ENCODE results near the gene PALM3.

PALM3 gene, protein sequence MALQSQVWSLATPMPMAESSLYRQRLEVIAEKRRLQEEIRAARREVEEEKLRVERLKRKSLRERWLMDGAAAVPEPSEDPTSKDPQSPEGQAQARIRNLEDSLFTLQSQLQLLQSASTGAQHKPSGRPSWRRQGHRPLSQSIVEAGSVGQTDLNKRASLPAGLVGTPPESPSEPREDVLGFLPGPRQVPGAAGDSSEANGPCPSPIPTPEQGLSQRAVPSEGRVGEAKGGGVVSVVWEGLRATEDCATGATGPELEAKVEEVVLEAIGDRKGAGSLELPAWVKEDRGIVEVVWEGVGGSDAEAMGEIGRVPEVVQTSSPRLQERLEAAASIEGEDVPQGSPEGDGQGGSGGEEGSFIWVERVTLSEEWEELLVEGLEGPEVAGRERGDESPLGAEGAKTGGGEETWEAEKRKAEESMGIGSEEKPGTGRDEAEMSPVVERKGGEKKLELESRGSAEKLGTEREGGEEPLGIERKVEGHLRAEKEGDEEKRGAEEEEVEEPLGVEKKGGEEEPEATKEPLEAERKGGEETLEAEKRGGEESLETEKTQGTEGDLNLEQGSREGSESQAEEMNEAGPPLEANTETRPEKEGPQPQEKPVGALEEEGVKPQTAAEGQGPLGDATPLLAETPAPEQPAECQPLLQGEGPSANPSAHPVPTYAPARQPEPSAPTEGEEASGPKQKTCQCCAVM

DNA sequence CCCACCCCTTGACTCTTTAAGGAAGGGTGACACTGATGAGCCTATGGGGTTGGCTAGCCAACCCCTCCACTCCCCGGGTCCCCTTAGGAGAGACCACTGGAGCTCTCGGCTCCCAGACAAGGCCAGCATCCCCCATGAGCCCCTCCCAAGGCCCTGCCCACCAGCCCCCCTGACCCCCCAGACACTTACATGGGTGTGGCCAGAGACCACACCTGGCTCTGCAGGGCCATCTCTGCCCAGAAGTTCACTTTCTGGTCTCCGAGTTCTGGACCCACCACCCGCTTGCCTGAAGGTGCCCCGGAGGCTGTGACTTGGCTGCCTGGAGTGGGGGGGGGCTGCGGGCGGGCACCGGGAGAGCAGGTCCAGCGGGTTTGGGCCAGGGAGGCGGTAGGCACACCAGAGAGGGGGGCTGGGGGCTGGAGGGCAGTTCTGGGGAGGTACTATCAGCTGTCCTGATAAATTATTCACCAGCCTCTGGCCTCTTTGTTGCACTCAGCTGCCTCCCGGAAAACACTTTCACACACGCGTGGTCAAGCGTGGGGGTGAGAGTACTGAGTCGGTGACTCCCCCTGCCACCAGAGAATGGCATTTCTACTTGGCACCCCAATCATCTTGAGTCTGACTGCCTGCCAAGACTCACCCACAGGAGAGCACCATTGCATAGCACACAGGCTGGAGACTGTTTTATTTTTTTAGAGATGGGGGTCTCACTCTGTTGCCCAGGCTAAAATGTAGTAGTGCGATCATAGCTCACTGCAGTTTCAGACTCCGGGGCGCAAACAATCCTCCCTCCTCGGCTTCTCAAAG lies at the start of gene PALM3:
TSS of gene PALM3 (minus strand) at position 326 of the 807 bp plus-strand sequence. CDS start at position 230, 96 bp downstream.
- Histone ChIP-seq H3K4me2 (peak within 1 kb of the TSS; percentile 17; the same call in 1 of the 2 replicates), H3K27ac (no peak within 1 kb of the TSS)

DNA sequence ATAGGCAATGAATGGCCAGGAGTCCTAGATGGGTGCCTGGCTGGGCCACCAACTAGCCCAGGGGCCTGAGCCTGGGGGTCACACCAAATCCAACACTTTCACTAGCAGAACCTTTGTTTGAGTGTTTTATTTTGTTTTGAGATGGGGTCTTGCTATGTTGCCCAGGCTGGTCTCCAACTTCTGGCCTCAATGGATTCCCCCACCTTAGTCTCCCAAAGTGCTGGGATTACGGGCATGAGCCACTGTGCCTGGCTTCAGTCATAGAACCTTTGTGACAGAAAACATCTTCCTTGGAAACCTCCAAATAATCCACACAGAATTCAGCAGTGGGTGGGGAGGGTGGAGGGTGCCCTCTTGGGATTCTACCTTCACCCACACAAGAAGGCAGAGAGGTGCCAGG lies 49.6 kb upstream of the PALM3 start:
- H3K36me3 ChIP-seq: peaks cover 11% of the 10 kb centered on the region; the same call in 1 of the 2 replicates
- H3K27ac ChIP-seq: no peak overlapping the region
- peaks cover 42% of the 10 kb centered on the region for H3K4me1 ChIP-seq
- no peaks in the 10 kb centered on the region for H3K27me3 ChIP-seq
- no peak overlapping the region for H3K9ac ChIP-seq
- H4K20me1 ChIP-seq: peaks cover 54% of the 10 kb centered on the region
- no peak overlapping the region for H3K4me3 ChIP-seq
- H3K9me3 ChIP-seq: no peaks in the 10 kb centered on the region
- no peak overlapping the region for H3K4me2 ChIP-seq
- TF ChIP-seq Cebpa-rat (IDR thresholded peaks at IDR 0.05): no peak

More for the DNA sequence above, at the start of gene PALM3:
- H3K9ac ChIP-seq: no peak within 1 kb of the TSS
- no peak for TF ChIP-seq Cebpa-rat (IDR thresholded peaks at IDR 0.05)
- no peaks in the 10 kb centered on the region for H4K20me1 ChIP-seq
- peaks cover 22% of the 10 kb centered on the region for H3K27me3 ChIP-seq
- H3K4me1 ChIP-seq: peaks cover 18% of the 10 kb centered on the region
- no peak within 1 kb of the TSS for H3K4me3 ChIP-seq
- no peaks in the 10 kb centered on the region for H3K36me3 ChIP-seq
- no peaks in the 10 kb centered on the region for H3K9me3 ChIP-seq

DNA sequence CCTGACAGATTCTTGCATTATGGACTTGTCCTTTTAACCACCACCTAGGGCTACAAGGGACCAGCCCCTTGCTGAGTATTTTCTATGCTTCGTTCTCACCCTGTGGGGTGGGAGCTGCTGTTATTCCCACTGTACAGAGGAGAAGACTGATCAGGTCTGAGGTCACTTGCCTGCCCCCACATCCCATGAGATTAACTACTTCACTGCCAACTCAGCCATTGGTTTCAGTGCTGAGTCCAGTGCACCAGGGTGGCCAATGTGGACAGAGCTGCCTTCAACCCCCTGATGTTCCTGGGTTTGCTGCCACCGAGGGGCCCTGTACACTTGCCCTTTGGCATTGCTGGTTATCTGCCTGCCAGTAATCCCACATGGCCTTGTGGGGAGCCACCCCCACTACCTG lies 48.8 kb upstream of the PALM3 start:
- no peaks in the 10 kb centered on the region for H3K27me3 ChIP-seq
- H4K20me1 ChIP-seq: peaks cover 45% of the 10 kb centered on the region
- H3K27ac ChIP-seq: no peak overlapping the region
- TF ChIP-seq Cebpa-rat (IDR thresholded peaks at IDR 0.05): no peak
- H3K9ac ChIP-seq: no peak overlapping the region
- H3K9me3 ChIP-seq: no peaks in the 10 kb centered on the region
- H3K4me3 ChIP-seq: no peak overlapping the region
- no peak overlapping the region for H3K4me2 ChIP-seq
- peaks cover 34% of the 10 kb centered on the region for H3K4me1 ChIP-seq
- H3K36me3 ChIP-seq: peaks cover 19% of the 10 kb centered on the region

DNA sequence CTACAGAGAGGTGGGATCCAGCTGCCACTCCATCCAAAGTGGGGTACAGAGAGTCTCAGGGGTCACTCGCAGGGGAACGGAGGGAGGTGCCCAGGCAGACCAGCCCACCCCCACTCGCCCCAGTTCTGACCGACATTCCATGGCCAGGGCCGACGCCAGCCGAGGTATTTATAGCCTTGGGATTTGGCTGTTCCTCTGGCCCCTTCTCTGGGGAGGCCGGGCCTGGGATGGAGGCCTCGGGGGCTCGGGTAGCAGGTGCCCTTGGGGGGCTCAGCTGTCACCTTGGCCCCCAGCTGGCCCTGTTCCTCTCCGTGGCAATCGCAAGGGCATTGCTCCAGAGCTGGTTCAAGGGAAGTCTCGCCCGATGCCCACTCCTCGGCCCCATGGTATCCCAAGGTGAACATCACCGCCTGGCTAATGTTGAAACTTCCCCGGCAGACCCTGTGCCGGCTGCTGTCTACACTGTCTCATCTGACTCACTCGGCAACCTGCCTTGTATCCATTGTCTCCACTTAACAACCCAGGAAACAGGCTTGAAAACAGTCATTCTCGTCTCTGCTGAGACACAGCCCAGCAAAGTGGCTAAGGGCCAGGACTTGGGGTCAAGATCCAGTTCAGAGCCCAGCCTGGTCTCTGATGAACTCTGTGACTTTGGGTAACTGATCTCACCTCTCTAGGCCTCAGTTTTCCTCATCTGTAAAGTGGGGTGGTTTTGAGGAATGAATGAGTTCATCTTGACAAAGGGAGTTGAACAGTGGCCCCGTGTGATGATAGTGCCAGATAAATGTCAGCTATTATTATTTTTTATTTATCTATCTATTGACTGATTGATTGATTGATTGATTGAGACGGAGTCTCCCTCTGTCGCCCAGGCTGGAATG lies 45.9 kb upstream of the PALM3 start:
- no peak for TF ChIP-seq Cebpa-rat (IDR thresholded peaks at IDR 0.05)
- Histone ChIP-seq H3K4me1 (peaks cover 7% of the 10 kb centered on the region), H3K9ac (no peak overlapping the region), H3K4me3 (no peak overlapping the region), H4K20me1 (peaks cover 21% of the 10 kb centered on the region), H3K9me3 (no peaks in the 10 kb centered on the region), H3K27ac (no peak overlapping the region), H3K36me3 (peaks cover 40% of the 10 kb centered on the region), H3K27me3 (no peaks in the 10 kb centered on the region), H3K4me2 (no peak overlapping the region)

DNA sequence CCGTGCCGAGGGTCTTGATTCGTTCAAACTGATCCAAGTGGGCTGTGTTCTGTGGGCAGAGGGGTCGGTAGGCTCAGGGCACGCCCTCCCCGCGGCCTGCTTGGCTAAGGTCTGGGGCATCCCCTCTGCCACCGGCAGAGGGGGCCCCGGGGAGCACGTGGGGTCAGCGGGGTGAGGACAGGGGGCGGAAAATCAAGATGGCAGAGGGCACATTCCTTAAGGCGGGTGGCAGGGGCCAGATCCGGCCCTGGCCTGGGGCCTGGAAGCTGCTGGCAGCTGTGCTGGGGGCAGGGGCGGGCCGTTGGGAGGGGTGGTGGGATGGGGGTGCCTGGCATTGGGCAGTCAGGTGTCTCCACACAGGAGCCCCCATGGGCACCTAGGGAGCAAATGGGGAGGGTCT lies 45.0 kb upstream of the PALM3 start:
- no peak overlapping the region for H3K27ac ChIP-seq
- no peak for TF ChIP-seq Cebpa-rat (IDR thresholded peaks at IDR 0.05)
- no peaks in the 10 kb centered on the region for H3K27me3 ChIP-seq
- peaks cover 14% of the 10 kb centered on the region; the same call in 1 of the 2 replicates for H4K20me1 ChIP-seq
- H3K4me3 ChIP-seq: no peak overlapping the region
- H3K9ac ChIP-seq: no peak overlapping the region
- H3K4me1 ChIP-seq: no peaks in the 10 kb centered on the region; the same call in 1 of the 2 replicates
- H3K36me3 ChIP-seq: peaks cover 50% of the 10 kb centered on the region
- H3K4me2 ChIP-seq: no peak overlapping the region
- H3K9me3 ChIP-seq: no peaks in the 10 kb centered on the region

DNA sequence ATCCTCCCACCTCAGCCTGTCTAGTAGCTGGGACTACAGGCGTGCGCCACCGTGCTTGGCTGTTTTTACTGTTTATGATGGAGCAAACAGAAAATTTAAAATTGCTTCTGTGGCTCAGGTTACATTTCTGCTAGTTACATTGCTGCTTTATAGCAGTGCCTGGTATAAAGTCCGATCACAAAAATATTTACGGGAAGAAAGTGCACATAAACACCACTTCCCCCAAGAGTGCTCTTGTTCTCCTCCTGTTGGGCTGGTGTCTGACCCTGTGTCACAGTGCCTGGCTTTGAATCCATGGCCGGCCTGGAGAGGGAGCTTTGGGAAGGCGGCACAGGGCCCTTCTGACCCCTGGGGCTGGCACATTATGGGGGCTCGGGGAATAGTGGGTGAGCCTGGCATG lies 43.8 kb upstream of the PALM3 start:
- H3K9ac ChIP-seq: no peak overlapping the region
- TF ChIP-seq Cebpa-rat (IDR thresholded peaks at IDR 0.05): no peak

DNA sequence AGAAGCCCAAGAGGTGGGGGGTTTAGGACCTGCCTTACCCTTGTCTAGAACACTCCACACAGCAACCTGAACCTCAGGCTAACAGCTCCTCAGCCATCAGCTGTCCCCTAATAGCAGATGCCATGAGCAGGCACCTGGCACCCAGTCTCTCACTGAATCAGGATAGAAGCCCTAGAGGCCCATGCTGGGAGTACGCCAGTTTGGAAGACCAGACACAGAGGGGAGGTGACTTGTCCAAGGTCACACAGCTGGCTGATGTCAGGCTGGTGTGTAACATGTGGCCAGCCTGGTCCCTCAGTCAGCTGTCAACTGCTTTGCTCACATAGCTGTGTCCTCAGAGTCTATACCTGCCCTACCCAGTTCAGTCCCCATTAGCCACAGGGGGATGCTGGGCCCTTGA lies 41.4 kb upstream of the PALM3 start:
- H3K4me3 ChIP-seq: no peak overlapping the region
- H3K27me3 ChIP-seq: no peaks in the 10 kb centered on the region
- H4K20me1 ChIP-seq: peaks cover 8% of the 10 kb centered on the region; the same call in 1 of the 2 replicates
- H3K4me1 ChIP-seq: no peaks in the 10 kb centered on the region
- H3K9ac ChIP-seq: no peak overlapping the region
- H3K36me3 ChIP-seq: peaks cover 69% of the 10 kb centered on the region
- H3K9me3 ChIP-seq: no peaks in the 10 kb centered on the region
- H3K27ac ChIP-seq: no peak overlapping the region
- H3K4me2 ChIP-seq: no peak overlapping the region
- no peak for TF ChIP-seq Cebpa-rat (IDR thresholded peaks at IDR 0.05)

More for the DNA sequence above, 43.8 kb upstream of the PALM3 start:
- Histone ChIP-seq H3K27ac (no peak overlapping the region), H3K4me1 (no peaks in the 10 kb centered on the region; the same call in 1 of the 2 replicates), H3K4me2 (no peak overlapping the region), H3K27me3 (no peaks in the 10 kb centered on the region), H4K20me1 (peaks cover 8% of the 10 kb centered on the region; the same call in 1 of the 2 replicates), H3K36me3 (peaks cover 61% of the 10 kb centered on the region), H3K9me3 (no peaks in the 10 kb centered on the region), H3K4me3 (no peak overlapping the region)

DNA sequence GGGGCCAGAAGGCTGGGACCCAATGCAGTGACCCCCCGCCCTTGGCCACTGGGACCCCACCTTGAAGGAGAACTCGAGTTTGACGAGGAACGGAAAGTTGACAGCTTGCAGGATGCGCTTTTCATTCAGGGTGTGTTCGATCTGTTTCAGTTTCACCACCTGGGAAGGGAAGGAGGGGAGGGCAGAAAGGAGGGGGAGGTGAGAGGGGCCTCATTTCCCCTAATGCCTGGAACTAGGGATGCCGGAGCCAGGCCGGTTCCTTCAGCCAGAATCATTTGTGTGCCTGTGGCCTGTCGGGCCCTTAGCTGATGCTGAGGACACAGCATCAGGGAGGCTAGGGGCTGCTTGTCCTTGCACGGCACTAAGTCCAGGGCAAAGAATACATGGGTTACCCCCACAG lies 40.9 kb upstream of the PALM3 start:
- peaks cover 4% of the 10 kb centered on the region; the same call in 1 of the 2 replicates for H4K20me1 ChIP-seq
- TF ChIP-seq Cebpa-rat (IDR thresholded peaks at IDR 0.05): no peak
- no peak overlapping the region for H3K27ac ChIP-seq
- no peaks in the 10 kb centered on the region for H3K27me3 ChIP-seq
- no peak overlapping the region for H3K9ac ChIP-seq
- H3K4me2 ChIP-seq: no peak overlapping the region
- H3K9me3 ChIP-seq: no peaks in the 10 kb centered on the region
- peaks cover 70% of the 10 kb centered on the region for H3K36me3 ChIP-seq
- no peak overlapping the region for H3K4me3 ChIP-seq
- no peaks in the 10 kb centered on the region for H3K4me1 ChIP-seq
